Pancreas (tissue), 10 donors: Measurements from ENCODE around the gene SLC25A25. TPM values are rescaled to one million over a fixed set of nuclear protein-coding genes. Genes with fewer than 3 reads are reported as not detected.
A peak's percentile ranks its signal among the peaks of the same experiment; 100 is the strongest.

ENCODE experiments used
- ATAC-seq, 4 donors: fragments of 200-7000 bp; cut with Tn5 transposase; one replicate each; pipeline versions ENCODE4 v1.8.0 to v1.9.1; 2020; ENCODE audit warnings: mild to moderate bottlenecking in 4 of 4, moderate library complexity in 4 of 4
- DNase-seq, 6 donors: peaks; one replicate each; pipeline ENCODE4 v3.0.0-alpha.2; 2020
- FAIRE-seq: peaks from 2 replicates; lab custom pipeline; 2012; peaks lifted over from hg19 to GRCh38; lab: Jason Lieb, UNC
- H3K27ac ChIP-seq, 4 donors: fragments of 200-600 bp; sonication (generic); 1 replicate in 3 of 4; 2 replicates in 1 of 4; pipeline versions ENCODE4 v1.5.0 to v1.8.0; 2020
- H3K27me3 ChIP-seq, 4 donors: fragments of 200-600 bp; one replicate each; pipeline ENCODE4 v1.8.0; 2021
- H3K36me3 ChIP-seq, 3 donors: fragments of 200-600 bp; sonication (generic) in 1 of 3; one replicate each; pipeline versions ENCODE4 v1.5.0 to v1.8.0; 2020 to 2021
- H3K4me1 ChIP-seq, 3 donors: fragments of 200-600 bp; one replicate each; pipeline ENCODE4 v1.8.0; 2021
- H3K4me3 ChIP-seq, 4 donors: fragments of 200-600 bp; sonication (generic) in 2 of 4; one replicate each; pipeline versions ENCODE4 v1.5.0 to v1.8.0; 2020 to 2021
- H3K9me3 ChIP-seq, 4 donors: fragments of 200-600 bp; one replicate each; pipeline ENCODE4 v1.8.0; 2021
- CTCF ChIP-seq, 4 donors: fragments of 200-600 bp; sonication (generic) in 3 of 4; IDR thresholded peaks; one replicate each; pipeline versions ENCODE4 v1.5.0 to v1.8.0; 2021; ENCODE audit warnings: antibody characterized with exemption in 4 of 4
- whole genome bisulfite sequencing, 2 donors: extraction: QIAGEN DNeasy Blood & Tissue Kit; methylation state at CpG; one replicate each; pipeline ENCODE4 v1.1.7; 2013; 5-methylcytosine and 5-hydroxymethylcytosine counted together
- intact Hi-C, 3 donors: fragments of 100-400 bp; cut with DNase I; formaldehyde crosslinking; loops; one replicate each; pipeline versions ENCODE4 v1.11.1 to v1.14.2; 2022
- polyA plus RNA-seq, 2 donors: library from polyadenylated mRNA; stranded (reverse); fragments of 200-250 nt; gene quantifications; one replicate each; pipeline ENCODE4 v1.2.3, GENCODE V29; 2013
- total RNA-seq, 6 donors: library from RNA; stranded (reverse); fragmentation: NEBNext Ultra II Directional in 4 of 6; extraction: Animal tissue kit (Norgen Biotek cat#: 25700) in 4 of 6; gene quantifications; one replicate each; pipeline versions ENCODE4 v1.2.1 to v1.2.4, GENCODE V29; 2021 to 2023
- donor health status: healthy with polysubstance abuse.
- donor health status: DM: no; HTN: no; CAD: no; lungs with moderate emphysema.
- donor health status: DM: no; HTN: no; CAD: no.
- donor health status: control.
- donor health status: control.
- donor health status: Bipolar disorder and iron deficiency.
- donor health status: DM: yes; HTN: yes; CAD: no.
- donor health status: DM: no; HTN: no; CAD: no.
- donor health status: DM: no; HTN: no; CAD: no.
- donor health status: DM: yes; HTN: yes; CAD: no.

SLC25A25 gene
- total and polyA plus RNA-seq, 8 donors, result 6.8 to 134 (median 43.1) TPM

GRCh38 chr9:128072144-128073021 lies 4.4 kb downstream of the SLC25A25 start:
- Histone ChIP-seq H3K27me3 (no peaks in the 10 kb centered on the region), H3K9me3 (no peaks in the 10 kb centered on the region), H3K27ac (peak overlapping the region in 2 of 4 donors; percentile 62 to 63), H3K4me3 (no peak overlapping the region), H3K4me1 (peaks cover 14 to 30% (median 14%) of the 10 kb centered on the region in 3 donors), H3K36me3 (no peaks in the 10 kb centered on the region)
- DNase-seq, result peak in 4 of 6 donors; percentile 4 to 79 (median 69)
- ATAC-seq, result no peak
- TF ChIP-seq CTCF (IDR thresholded peaks at IDR 0.05), result no peak
- FAIRE-seq, result no peak
- 18 to 24% methylated on average over 5 of the region's 5 CpGs for WGBS, 2 donors
- intact Hi-C loops, result no loop called here

- 62 to 64% methylated on average over 7 of the region's 7 CpGs for WGBS, 2 donors
- intact Hi-C loops, result no loop called here
- H3K4me3 ChIP-seq, result no peak overlapping the region
- DNase-seq (no peak), ATAC-seq (peak in 3 of 4 donors; percentile 6 to 17 (median 15)), FAIRE-seq (no peak)
- peak overlapping the region in 2 of 4 donors; percentile 62 to 63 for H3K27ac ChIP-seq
- TF ChIP-seq CTCF (IDR thresholded peaks at IDR 0.05), result no peak
- no peaks in the 10 kb centered on the region for H3K36me3 ChIP-seq
- H3K4me1 ChIP-seq, result peaks cover 23 to 35% (median 23%) of the 10 kb centered on the region in 3 donors
- H3K9me3 ChIP-seq, result no peaks in the 10 kb centered on the region
- H3K27me3 ChIP-seq, result no peaks in the 10 kb centered on the region
These were observed 5.3 kb downstream of the SLC25A25 start for GRCh38 chr9:128073253-128073886.

- Histone ChIP-seq H3K4me1 (peaks cover 19 to 50% (median 34%) of the 10 kb centered on the region in 3 donors), H3K4me3 (no peak overlapping the region), H3K36me3 (no peaks in the 10 kb centered on the region), H3K27me3 (no peaks in the 10 kb centered on the region), H3K27ac (peak overlapping the region in 3 of 4 donors; percentile 17 to 82 (median 68)), H3K9me3 (no peaks in the 10 kb centered on the region)
- TF ChIP-seq CTCF (IDR thresholded peaks at IDR 0.05), result no peak
- peak in 1 of 6 donors; percentile 7 for DNase-seq
- 89 to 94% methylated on average over 7 of the region's 7 CpGs for WGBS, 2 donors
- no peak for FAIRE-seq
- intact Hi-C loops, result no loop called here
- peak; percentile 49 to 60 (median 55) for ATAC-seq
These were observed 9.9 kb downstream of the SLC25A25 start for GRCh38 chr9:128077847-128078503.

- intact Hi-C loops, result no loop called here
- Histone ChIP-seq H3K4me3 (no peak overlapping the region), H3K27ac (peak overlapping the region; percentile 17 to 82 (median 58)), H3K9me3 (no peaks in the 10 kb centered on the region), H3K4me1 (peaks cover 18 to 42% (median 33%) of the 10 kb centered on the region in 3 donors), H3K27me3 (no peaks in the 10 kb centered on the region), H3K36me3 (no peaks in the 10 kb centered on the region)
- peak in 3 of 6 donors; percentile 12 to 72 (median 55) for DNase-seq
- ATAC-seq, result peak; percentile 78 to 88 (median 83)
- TF ChIP-seq CTCF (IDR thresholded peaks at IDR 0.05), result no peak
- WGBS, 2 donors, result 39 to 45% methylated on average over 11 of the region's 11 CpGs
- FAIRE-seq, result no peak
These were observed 10.7 kb downstream of the SLC25A25 start for GRCh38 chr9:128078504-128079434.
